GM21423 (cell line): ENCODE results near the gene REEP1.

Experiments
- ATAC-seq: cut with Tn5 transposase; IDR thresholded peaks from one replicate; pipeline ENCODE4 v1.9.1; 2021; ENCODE audit warnings: mild to moderate bottlenecking, moderate library complexity; ENCODE audit not compliant: unreplicated experiment

REEP1 gene

GRCh38 chr2:86284987-86285386 is 52.4 kb downstream of the REEP1 start:
- no peak for ATAC-seq

- ATAC-seq, result no peak
These were observed 53.0 kb downstream of the REEP1 start for GRCh38 chr2:86284401-86284841.

DNA sequence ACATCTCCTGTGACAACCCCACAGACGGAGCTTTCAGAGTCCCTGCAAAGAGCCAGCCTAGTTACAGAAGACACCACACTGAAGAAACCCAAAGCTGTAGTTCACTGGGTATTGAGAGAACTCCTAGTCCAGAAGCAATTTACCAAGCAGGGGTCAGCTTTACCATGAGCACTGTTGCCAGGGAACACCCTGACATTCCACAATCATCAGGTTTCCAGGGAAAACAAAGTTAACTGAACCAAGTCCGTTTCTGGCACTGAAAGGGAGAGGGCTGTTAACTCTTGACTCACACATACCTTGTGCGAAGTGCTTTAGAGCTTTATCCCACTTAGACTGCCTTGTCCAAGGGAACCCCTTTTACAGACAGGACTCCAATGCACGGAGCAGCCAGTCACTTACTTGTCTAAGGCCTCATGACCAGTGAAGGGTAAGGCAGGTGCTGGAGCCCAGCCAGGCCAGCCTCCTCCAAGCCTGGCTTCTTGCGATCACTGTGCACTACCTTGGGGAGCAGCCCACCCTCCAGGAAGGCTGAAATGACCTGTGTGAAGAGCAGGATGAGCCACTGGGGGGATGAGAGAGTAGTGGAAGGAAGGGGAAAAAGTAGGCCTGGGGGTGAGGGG is 53.9 kb downstream of the REEP1 start:
- no peak for ATAC-seq

GRCh38 chr2:86281066-86281700 is 56.2 kb downstream of the REEP1 start:
- no peak for ATAC-seq

DNA sequence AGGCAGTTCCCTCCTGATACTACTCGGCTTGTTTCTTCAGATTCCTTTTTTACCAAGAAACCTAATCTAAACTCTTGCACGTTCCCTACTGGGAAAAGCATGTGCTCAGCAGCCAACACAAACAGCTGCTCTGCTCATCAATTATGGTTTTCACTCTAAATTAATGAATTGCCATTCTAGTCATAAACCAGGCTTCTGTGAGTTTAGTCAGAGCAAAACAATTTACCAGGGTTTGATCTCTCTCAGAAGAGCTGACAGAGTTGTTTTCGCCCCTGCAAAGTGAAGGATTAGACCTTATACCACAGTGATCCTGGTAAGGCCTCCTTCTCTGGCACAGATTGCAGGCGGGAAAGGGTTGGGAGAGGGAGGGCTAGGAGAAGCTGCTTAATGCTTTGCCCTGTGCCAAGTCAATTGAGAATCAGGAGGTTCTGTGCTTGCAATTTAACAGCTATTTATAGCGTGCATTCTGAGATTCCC is 57.2 kb downstream of the REEP1 start:
- no peak for ATAC-seq

DNA sequence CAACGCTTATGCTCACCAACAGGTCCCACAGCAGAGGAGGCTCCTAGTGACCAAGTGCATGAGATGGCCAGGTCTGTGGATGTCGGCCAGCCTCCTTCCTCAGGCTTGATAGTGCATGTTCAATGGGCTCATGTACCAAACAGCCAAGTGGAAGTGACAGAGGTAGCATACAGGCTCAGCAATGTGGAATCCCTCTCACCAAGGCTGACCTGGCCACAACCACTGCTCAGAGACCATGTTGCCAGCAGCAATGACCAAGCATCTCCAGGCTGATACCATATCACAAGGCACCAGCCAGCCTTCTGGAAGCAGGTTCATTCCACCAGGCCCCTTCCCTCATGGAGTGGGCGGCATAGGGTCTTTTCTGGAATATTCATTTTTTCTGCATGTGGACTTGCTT is 61.5 kb downstream of the REEP1 start:
- no peak for ATAC-seq

- ATAC-seq, result no peak
These were observed 62.0 kb downstream of the REEP1 start for GRCh38 chr2:86275384-86275799.

DNA sequence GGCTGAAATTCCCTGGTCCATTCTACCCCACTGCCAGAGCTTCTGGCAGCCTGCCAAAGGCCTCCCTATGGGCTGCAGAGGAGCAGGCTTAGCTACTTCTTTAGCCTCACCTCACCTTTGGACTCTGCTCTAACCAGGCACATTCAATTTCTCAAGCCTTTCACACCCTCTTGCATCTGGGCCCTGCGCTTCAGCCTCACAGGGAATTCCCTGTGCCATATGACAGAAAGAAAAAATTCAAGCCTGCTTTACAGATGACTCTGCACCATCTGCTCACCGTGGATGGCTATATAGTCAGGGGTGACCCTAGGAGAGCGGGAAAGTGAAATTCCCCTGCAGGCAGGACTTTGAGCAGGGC is 62.5 kb downstream of the REEP1 start:
- ATAC-seq, result no peak

DNA sequence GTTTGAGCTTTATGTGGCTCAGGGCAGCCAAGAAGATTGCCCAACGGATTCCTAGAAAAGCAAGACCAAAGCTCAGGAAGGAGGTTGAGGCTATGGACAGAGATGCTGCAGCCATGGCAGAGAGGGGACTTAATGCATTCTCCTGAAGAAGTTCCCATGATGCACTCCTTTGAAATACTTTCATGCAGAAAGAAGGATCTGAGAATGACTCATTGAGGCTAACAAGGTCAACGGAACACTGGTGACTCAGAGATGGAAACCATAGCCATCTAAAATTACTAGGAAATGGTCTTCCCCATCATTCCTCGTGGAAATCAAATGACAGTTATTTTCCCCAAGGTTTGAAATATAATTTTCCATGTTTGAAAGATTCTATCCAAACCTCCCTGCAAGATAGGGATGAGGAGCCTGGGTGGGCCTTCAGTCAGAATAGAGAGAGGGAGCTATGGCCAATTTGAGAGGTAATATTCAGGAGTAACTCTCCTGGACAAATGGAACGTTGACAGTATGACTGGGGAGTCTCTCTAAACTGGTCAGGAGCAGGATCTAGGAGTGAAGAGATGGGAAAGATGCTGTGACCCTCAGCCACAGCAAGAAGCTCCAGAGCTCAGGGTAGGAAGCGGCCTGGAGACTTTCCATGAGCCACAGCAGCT is 63.0 kb downstream of the REEP1 start:
- no peak for ATAC-seq

- no peak for ATAC-seq
These were observed 65.3 kb downstream of the REEP1 start for GRCh38 chr2:86272111-86272510.

GRCh38 chr2:86271248-86271647 is 66.2 kb downstream of the REEP1 start:
- ATAC-seq, result no peak

GRCh38 chr2:86263956-86264355 is 73.5 kb downstream of the REEP1 start:
- no peak for ATAC-seq

DNA sequence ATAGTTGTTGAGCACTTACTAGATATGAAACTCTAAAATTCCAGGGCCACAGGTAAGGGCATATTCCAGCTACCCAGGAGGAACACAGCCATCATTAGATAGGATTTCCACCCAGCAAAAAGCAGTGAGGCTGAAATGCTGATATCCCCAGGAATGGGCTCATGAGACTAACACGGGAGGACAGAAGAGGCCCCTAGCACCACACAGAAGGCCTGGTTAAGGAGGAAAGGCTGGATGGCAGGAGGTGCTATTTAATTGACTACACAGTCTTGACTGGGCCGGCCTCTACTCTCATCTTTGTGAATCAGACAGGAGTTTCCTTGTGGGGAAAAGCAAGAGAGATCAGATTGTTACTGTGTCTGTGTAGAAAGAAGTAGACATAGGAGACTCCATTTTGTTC is 76.4 kb downstream of the REEP1 start:
- no peak for ATAC-seq

DNA sequence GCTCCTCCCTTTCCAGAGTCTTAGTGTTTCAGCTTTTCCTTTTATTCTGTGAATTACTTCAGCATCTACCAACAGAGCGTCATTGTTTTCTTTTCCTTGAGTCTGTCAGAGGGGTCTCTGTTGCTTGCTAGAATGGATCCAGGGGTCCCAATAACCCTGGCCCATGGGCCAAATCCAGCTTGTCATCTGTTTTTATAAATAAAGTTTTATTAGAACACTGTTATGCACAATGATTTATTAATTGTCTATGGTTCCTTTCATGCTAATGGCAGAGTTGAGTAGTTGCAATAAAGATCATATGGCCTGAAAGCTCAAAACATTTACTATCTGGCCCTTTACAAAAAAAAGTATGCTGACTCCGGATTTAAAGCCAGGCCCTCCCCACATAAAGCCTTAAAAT is 79.3 kb downstream of the REEP1 start:
- ATAC-seq, result no peak

- no peak for ATAC-seq
These were observed 80.4 kb downstream of the REEP1 start for GRCh38 chr2:86256982-86257381.

DNA sequence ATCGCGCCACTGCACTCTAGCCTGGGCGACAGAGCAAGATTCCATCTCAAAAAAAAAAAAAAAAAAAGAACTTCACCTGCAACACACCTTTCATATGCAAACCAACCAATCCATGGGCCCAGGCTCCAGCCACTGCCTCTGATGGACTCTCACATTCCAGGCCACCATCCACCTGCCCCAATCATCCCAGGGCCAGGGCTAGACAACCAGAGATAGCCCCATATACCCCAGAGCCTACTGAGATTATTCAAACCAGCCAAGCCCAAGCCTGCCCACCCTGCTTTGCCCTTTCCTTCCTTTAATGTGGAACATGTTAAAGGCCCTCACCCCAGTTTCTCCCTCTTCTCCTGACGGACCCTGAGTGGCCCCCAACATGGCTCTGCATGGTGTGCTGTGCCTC is 81.1 kb downstream of the REEP1 start:
- no peak for ATAC-seq

DNA sequence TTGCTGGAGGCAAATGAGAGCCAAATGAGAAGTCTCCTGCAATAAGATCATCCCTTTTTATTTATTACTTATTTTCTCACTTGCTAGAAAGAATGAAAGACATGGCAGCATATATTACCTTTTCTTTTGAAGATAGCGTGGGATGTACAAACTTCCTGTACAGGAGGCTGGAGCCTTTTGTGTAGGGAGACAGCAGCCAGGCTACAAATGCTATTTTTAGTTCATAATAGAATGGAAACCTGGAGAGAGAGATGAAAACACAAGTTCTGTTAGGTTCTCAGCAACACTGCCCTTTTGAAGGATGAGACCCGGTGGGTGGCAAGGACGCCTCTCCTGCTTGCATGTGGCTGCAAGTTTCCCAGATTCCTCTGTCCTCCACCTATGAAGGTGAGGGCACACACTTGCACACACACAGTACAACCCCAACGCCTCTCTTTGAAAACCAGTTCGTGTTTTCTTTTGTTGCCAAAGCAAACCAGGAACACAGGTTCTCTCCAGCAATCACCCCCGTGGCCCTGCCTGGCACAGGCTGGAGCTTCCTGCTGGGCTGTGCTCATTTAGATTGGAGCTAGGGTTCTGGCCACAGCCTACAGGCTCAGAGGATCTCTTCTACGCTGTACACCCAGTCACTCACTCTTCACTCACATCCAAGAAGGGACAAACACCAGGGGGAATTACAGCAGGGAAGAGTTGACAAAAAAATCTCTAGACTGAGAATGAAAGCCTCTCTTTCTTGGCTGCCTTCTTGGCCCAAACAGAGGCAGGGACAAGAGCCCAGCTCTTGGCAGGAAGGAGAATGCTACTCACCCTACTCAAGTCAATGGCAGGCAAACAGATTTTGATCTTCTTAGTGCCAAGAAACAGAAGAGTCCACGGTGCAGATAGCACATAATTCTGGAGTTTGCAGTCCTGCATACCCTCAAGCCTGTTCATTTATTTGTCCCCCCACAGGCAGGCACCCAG is 82.6 kb downstream of the REEP1 start:
- ATAC-seq, result no peak

DNA sequence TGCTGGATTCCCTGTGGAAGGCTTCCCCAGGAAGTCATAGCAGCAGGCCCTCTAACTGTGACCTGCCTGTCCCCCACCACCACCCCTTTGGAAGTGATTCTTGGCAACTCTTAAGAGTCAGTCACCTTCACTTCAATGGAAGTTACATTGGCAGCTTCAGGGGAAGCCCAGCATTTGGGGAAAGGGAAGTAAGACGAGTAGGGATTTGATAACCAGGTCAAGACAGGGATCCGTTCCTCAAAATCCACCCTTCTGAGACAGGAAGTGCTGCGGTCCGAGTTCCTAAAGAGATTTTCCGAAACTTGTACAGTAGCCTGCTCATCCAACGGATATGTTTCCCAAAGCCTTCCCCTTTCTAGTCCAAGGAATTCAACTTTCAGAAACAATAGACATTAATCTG is 84.0 kb downstream of the REEP1 start:
- ATAC-seq, result no peak

GRCh38 chr2:86251840-86252266 is 85.6 kb downstream of the REEP1 start:
- ATAC-seq, result no peak

DNA sequence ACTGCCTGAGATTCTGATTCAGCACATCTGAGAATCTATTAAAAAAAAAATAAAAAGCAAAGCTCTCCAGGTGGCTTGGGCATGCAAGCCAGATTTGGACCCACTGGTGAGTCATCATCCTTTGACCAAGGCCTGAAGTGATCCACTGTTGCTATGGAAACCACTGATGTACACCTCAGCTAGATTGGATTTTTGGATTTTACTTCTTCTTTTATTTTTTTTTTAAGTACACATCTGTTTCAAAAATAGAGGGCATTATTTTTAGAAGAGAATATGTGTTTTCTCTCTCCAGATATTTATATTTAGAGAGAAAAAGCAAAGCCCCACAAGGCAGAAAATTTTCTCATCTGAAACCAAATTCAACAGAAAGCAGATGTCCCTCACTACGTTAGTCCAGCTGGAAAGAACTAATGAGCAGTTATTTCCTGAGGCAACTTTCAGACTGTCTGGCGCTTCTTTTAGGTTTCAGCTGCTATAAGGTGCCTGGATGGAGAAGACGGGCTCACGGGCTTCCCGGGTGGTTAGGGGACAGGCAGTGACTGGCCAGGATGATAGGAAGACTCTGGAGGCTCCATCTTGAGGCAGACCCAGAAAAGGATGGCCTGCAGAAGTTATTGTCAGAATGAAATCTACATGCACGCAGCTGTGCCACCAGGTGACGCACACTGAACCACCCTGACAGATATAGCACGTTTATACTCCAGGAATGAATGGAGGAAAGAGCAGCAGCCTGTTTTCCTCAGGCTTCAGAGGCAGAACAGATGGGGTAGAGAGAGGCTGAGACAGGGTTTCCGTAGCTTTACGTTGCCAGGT is 87.6 kb downstream of the REEP1 start:
- no peak for ATAC-seq
